GM19463 (cell line): ENCODE data around the gene TOGARAM2.
A peak's percentile ranks its signal among the peaks of the same experiment; 100 is the strongest.

Experiments used
- ATAC-seq: cut with Tn5 transposase; IDR thresholded peaks from one replicate; pipeline ENCODE4 v1.9.1; 2021; ENCODE audit warnings: mild to moderate bottlenecking, moderate library complexity; ENCODE audit not compliant: unreplicated experiment

TOGARAM2 gene

GRCh38 chr2:29053223-29053622, 72.1 kb downstream of the TOGARAM2 start:
- peak; percentile 83 for ATAC-seq

GRCh38 chr2:29053670-29054400, 72.7 kb downstream of the TOGARAM2 start:
- no peak for ATAC-seq

GRCh38 chr2:29054430-29054829, 73.3 kb downstream of the TOGARAM2 start:
- no peak for ATAC-seq

GRCh38 chr2:29055601-29056000, 74.5 kb downstream of the TOGARAM2 start:
- ATAC-seq, result no peak

- ATAC-seq, result no peak
Measured at GRCh38 chr2:29056452-29056851, 75.4 kb downstream of the TOGARAM2 start.

GRCh38 chr2:29057006-29057405, 75.9 kb downstream of the TOGARAM2 start:
- no peak for ATAC-seq

GRCh38 chr2:29059624-29060023, 78.5 kb downstream of the TOGARAM2 start:
- no peak for ATAC-seq

GRCh38 chr2:29060441-29060840, 79.3 kb downstream of the TOGARAM2 start:
- ATAC-seq, result no peak

- ATAC-seq, result no peak
Measured at GRCh38 chr2:29061176-29061575, 80.1 kb downstream of the TOGARAM2 start.

GRCh38 chr2:29061616-29062015, 80.5 kb downstream of the TOGARAM2 start:
- ATAC-seq, result no peak

- ATAC-seq, result no peak
Measured at GRCh38 chr2:29062371-29062770, 81.3 kb downstream of the TOGARAM2 start.

- no peak for ATAC-seq
Measured at GRCh38 chr2:29063056-29063455, 82.0 kb downstream of the TOGARAM2 start.

GRCh38 chr2:29063646-29064345, 82.7 kb downstream of the TOGARAM2 start:
- no peak for ATAC-seq

GRCh38 chr2:29064346-29064715, 83.2 kb downstream of the TOGARAM2 start:
- no peak for ATAC-seq

- ATAC-seq, result no peak
Measured at GRCh38 chr2:29064746-29065067, 83.6 kb downstream of the TOGARAM2 start.

- ATAC-seq, result no peak
Measured at GRCh38 chr2:29065068-29065811, 84.1 kb downstream of the TOGARAM2 start.

- no peak for ATAC-seq
Measured at GRCh38 chr2:29066271-29066860, 85.3 kb downstream of the TOGARAM2 start.

GRCh38 chr2:29066997-29067605, 86.0 kb downstream of the TOGARAM2 start:
- ATAC-seq, result no peak

- no peak for ATAC-seq
Measured at GRCh38 chr2:29068513-29068912, 87.4 kb downstream of the TOGARAM2 start.

- ATAC-seq, result no peak
Measured at GRCh38 chr2:29070526-29070925, 89.4 kb downstream of the TOGARAM2 start.
